Measurements from ENCODE around the gene PDE12.
"Not testable (repeated sequence)": the region's sequence is repeated elsewhere in the genome, so short reads cannot be mapped to it uniquely, and the experiment has no call there.

PDE12 gene

GRCh38 chr3:57583544-57583943, 27.5 kb downstream of the PDE12 start:
- no peak for DNase-seq (ENCODE audit: low read depth)

GRCh38 chr3:57586778-57587177, 30.7 kb downstream of the PDE12 start:
- DNase-seq (ENCODE audit: low read depth): no peak

- no peak for DNase-seq (ENCODE audit: low read depth)
Observed at GRCh38 chr3:57587905-57588304, 31.8 kb downstream of the PDE12 start.

GRCh38 chr3:57592306-57592705, 36.2 kb downstream of the PDE12 start:
- no peak for DNase-seq (ENCODE audit: low read depth)

- DNase-seq (ENCODE audit: low read depth): no peak
Observed at GRCh38 chr3:57594144-57594543, 38.1 kb downstream of the PDE12 start.

- DNase-seq (ENCODE audit: low read depth): no peak
Observed at GRCh38 chr3:57594576-57594975, 38.5 kb downstream of the PDE12 start.

- peak; percentile 24 for DNase-seq (ENCODE audit: low read depth)
Observed at GRCh38 chr3:57596495-57597126, 40.5 kb downstream of the PDE12 start.

- peak; percentile 99 for DNase-seq (ENCODE audit: low read depth)
Observed at GRCh38 chr3:57597127-57597923, 41.3 kb downstream of the PDE12 start, which contains the start of gene ARF4. Gene ARF4 (minus strand): TSS chr3:57597344. CDS start chr3:57597140, 204 bp downstream.

GRCh38 chr3:57598765-57599360, 42.8 kb downstream of the PDE12 start:
- no peak for DNase-seq (ENCODE audit: low read depth)

- DNase-seq (ENCODE audit: low read depth): no peak
Observed at GRCh38 chr3:57600195-57600594, 44.1 kb downstream of the PDE12 start.

GRCh38 chr3:57604971-57605370, 48.9 kb downstream of the PDE12 start:
- no peak for DNase-seq (ENCODE audit: low read depth)

- DNase-seq (ENCODE audit: low read depth): no peak
Observed at GRCh38 chr3:57605683-57606082, 49.6 kb downstream of the PDE12 start.

- DNase-seq (ENCODE audit: low read depth): not testable (repeated sequence)
Observed at GRCh38 chr3:57611870-57612269, 55.8 kb downstream of the PDE12 start.

- no peak for DNase-seq (ENCODE audit: low read depth)
Observed at GRCh38 chr3:57616233-57616632, 60.2 kb downstream of the PDE12 start.
